Right renal pelvis (tissue), 4 donors: ENCODE data around the gene PTGDR2. TPM values are rescaled to one million over a fixed set of nuclear protein-coding genes. Genes with fewer than 3 reads are reported as not detected.
"Not testable (repeated sequence)": the region's sequence is repeated elsewhere in the genome, so short reads cannot be mapped to it uniquely, and the experiment has no call there.

Experiments used
- DNase-seq, 4 donors: peaks; one replicate each; pipeline ENCODE4 v3.0.0-alpha.2; 2013; ENCODE audit warnings: low read depth in 4 of 4, low spot score in 3 of 4, missing footprints in 1 of 4
- polyA plus RNA-seq, 4 donors: library from polyadenylated mRNA; unstranded; fragments of 120-200 nt; gene quantifications; one replicate each; pipeline ENCODE4 v1.2.1, GENCODE V29; 2013; ENCODE audit not compliant: insufficient read length in 4 of 4

PTGDR2 gene
- polyA plus RNA-seq, 4 donors = 0.14 to 0.26 (median 0.22) TPM

- DNase-seq = no peak
Observed at GRCh38 chr11:60844045-60844869, 11.5 kb downstream of the PTGDR2 start.

- no peak for DNase-seq
Observed at GRCh38 chr11:60842668-60843600, 12.8 kb downstream of the PTGDR2 start.

- DNase-seq = peak; percentile 90 to 97 (median 94)
Observed at GRCh38 chr11:60841797-60842667, 13.7 kb downstream of the PTGDR2 start, which contains the start of gene CCDC86. Gene CCDC86, plus strand, starts transcription at chr11:60842113. Its CDS starts 12 bp downstream, at chr11:60842125.

GRCh38 chr11:60840470-60841430 lies 15.0 kb downstream of the PTGDR2 start:
- DNase-seq = peak in 3 of 4 donors; percentile 35 to 61 (median 41)

- no peak for DNase-seq
Observed at GRCh38 chr11:60838132-60838531, 17.6 kb downstream of the PTGDR2 start.

GRCh38 chr11:60836866-60837515 lies 18.8 kb downstream of the PTGDR2 start:
- DNase-seq = no peak

GRCh38 chr11:60835534-60835846 lies 20.3 kb downstream of the PTGDR2 start:
- no peak for DNase-seq

- no peak for DNase-seq
Observed at GRCh38 chr11:60834742-60835533, 20.8 kb downstream of the PTGDR2 start.

GRCh38 chr11:60831501-60832079 lies 24.2 kb downstream of the PTGDR2 start:
- DNase-seq = no peak

GRCh38 chr11:60831143-60831500 lies 24.6 kb downstream of the PTGDR2 start:
- DNase-seq = peak; percentile 48 to 69 (median 63)

- no peak for DNase-seq
Observed at GRCh38 chr11:60830478-60831142, 25.1 kb downstream of the PTGDR2 start.

GRCh38 chr11:60825790-60826189 lies 30.0 kb downstream of the PTGDR2 start:
- DNase-seq = no peak

GRCh38 chr11:60825118-60825517 lies 30.6 kb downstream of the PTGDR2 start:
- DNase-seq = no peak

GRCh38 chr11:60823745-60824306 lies 31.9 kb downstream of the PTGDR2 start:
- DNase-seq = not testable (repeated sequence)

- no peak for DNase-seq
Observed at GRCh38 chr11:60821827-60822599, 33.7 kb downstream of the PTGDR2 start.

GRCh38 chr11:60818057-60818456 lies 37.7 kb downstream of the PTGDR2 start:
- no peak for DNase-seq
